ENCODE measurements around the gene DUOX1. TPM values are rescaled to one million over a fixed set of nuclear protein-coding genes. Genes with fewer than 3 reads are reported as not detected.
"Not testable (repeated sequence)": the region's sequence is repeated elsewhere in the genome, so short reads cannot be mapped to it uniquely, and the experiment has no call there.

DUOX1 gene
- total RNA-seq, 1 donor from 2014 or later: not detected

- DNase-seq (ENCODE audit: low read depth in 2 of 2): peak in 1 of 2 donors; percentile 51
Measured at GRCh38 chr15:45121706-45122417, 7.9 kb upstream of the DUOX1 start.

DNA sequence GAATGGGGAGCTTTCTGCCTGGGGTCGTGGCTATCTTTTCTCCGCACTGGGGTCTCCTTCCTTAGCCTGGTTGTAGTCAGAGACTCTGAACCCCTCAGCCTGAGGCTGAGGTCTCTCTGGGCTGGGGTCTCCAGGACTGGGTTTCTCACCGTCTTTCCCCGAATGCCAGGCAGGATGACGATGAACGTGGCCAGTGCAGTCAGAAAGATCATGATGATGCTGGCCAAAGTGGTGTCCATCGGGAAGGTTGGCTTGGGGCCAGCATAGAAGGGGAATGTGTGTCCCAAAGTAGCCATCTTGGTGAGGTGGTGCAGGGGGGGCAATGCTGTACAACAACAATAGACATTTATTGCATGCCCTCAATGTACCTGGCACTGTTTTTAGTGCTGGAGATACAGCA is 7.1 kb upstream of the DUOX1 start:
- DNase-seq (ENCODE audit: low read depth in 2 of 2): no peak

- DNase-seq (ENCODE audit: low read depth in 2 of 2): no peak
Measured at GRCh38 chr15:45123397-45123796, 6.4 kb upstream of the DUOX1 start.

DNA sequence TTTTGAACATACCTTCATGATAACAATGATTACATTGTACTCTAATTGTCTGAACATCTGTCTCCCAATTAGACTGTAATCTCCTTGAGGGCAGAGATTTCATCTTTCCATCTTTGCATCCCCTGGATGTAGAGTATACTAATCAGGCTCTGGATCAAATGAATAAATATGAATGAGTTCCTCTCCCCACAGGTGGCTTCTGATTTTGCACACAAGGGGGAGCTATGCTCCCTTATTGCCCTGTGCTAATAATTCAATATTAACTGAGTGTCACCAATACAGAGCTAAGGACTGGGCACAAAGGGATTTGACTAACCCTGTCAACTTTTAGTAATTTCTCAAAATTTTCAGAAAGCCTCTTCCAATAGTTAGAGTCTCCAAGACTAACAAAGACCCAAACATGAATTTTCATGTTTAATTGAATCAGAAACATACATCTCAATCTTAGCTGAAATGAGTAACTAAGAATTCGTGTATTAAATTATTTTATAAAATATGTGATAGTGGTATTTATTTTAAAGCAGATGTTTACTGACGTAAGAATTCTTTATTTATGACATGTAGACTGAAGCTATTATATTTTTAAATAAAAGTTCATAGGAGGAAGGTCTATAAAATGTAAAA is 3.1 kb upstream of the DUOX1 start:
- DNase-seq (ENCODE audit: low read depth in 2 of 2): peak; percentile 41 to 48

- DNase-seq (ENCODE audit: low read depth in 2 of 2): no peak
Measured at GRCh38 chr15:45128971-45129639, 689 bp upstream of the DUOX1 start.

- DNase-seq (ENCODE audit: low read depth in 2 of 2): no peak
Measured at GRCh38 chr15:45130291-45131000, 652 bp downstream of the DUOX1 start.

GRCh38 chr15:45131510-45131909 is 1.7 kb downstream of the DUOX1 start:
- DNase-seq (ENCODE audit: low read depth in 2 of 2): no peak

DNA sequence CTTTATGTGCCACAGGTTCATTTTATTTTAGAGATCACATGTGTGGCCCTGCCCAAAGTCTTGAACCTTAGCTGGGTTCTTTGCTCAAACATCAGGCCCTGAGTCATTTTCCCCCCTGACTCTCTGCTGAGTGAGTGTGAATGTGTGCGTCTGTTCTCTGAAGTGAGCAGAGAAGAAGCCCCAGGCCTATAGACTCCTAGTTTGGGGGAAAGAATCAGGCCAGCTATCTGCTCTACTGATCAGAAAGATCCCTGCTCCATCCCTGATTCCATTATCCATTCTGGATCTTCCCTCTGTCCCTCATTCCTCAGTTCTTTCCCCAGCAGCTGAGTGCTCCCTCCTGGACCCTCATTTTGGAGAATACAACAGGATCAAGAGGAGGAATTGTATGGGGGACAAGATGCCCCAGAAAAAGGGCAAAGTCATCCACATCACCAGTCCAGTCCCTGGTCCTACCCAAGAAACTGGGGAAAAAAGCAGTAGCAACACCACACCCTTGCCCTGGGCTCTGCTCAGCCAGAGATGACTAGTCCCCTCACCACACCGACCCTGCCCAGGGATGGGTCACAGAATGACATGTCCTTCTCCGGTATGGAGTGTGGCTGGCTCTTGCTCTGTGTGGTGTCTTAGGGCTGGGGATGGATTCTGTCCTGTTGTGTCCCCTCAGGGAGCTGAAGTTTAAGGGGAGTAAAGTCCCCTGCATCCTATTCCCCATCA is 3.2 kb downstream of the DUOX1 start:
- no peak for DNase-seq (ENCODE audit: low read depth in 2 of 2)

DNA sequence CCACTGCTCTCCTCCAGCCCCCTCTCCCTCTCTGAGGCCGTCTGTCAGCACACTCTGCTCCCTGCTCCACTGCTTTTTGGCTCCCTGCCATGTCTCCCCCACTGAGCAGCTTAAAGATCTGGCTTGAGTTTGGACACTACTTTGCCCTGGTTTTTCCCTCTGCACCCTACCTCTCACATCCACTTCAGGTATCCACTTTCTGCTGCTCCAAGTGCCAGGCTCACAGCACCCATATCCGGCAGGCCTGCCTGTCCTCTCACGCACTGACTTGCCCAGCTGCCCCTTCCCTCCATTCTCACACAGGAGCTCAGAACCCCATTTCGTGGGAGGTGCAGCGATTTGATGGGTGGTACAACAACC is 3.7 kb downstream of the DUOX1 start:
- no peak for DNase-seq (ENCODE audit: low read depth in 2 of 2)

GRCh38 chr15:45134046-45134445 is 4.3 kb downstream of the DUOX1 start:
- no peak for DNase-seq (ENCODE audit: low read depth in 2 of 2)

DNA sequence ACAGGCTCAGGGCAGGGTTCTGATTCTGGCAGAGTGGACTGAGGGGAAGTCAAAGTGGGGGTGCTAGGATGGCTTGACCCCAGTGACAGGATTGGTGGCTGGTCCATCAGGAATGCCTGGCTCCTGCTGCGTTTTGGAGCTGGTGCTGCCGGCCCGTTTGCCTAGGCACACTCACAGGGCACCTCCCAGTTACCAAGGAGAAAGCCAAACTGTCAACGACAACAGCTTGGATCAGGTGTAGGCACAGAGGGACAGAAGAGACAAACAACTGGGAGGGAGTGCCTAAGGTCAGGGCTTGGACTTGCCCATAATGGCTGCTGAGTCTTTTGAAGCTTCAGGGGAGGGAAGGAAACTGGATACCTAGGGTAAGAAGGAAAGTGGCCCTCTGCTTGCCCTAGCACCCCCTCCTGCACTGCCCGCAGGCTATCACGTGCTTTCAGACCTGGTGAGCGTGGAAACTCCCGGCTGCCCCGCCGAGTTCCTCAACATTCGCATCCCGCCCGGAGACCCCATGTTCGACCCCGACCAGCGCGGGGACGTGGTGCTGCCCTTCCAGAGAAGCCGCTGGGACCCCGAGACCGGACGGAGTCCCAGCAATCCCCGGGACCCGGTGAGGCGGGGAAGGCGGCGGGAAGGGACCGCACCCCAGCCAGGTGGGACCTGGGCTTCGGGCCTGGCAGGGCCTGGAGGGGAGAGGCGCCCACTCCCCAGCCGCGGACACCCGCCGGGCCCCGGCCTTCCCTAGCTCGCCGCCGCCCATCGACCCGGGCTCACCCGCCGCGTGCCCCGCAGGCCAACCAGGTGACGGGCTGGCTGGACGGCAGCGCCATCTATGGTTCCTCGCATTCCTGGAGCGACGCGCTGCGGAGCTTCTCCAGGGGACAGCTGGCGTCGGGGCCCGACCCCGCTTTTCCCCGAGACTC is 5.1 kb downstream of the DUOX1 start:
- DNase-seq (ENCODE audit: low read depth in 2 of 2): no peak

DNA sequence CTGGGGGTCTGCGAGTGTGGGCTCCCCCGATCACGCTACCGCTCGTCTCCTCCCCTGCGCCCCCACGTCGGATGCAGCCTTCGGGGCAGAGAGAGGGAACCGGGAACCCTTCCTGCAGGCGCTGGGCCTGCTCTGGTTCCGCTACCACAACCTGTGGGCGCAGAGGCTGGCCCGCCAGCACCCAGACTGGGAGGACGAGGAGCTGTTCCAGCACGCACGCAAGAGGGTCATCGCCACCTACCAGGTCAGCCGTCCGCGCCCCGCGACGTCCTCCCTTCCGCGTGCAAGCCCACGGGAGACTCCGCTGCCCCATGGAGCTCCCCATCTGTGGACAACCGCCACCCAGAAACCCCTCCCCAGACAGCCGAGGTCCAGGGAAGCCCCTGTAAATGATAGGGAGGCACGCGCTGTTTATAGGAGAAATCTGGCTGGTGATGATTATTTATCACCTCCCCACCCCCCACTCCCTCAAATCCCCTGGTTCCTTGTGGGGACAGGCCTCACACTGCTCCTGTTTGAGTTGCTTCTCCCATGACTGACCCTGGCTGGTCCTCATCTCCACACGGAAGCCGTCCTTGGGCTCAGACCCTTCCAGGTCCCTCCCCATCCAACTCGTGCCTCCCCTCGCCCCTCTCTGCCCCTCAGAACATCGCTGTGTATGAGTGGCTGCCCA is 6.0 kb downstream of the DUOX1 start:
- DNase-seq (ENCODE audit: low read depth in 2 of 2): not testable (repeated sequence)

DNA sequence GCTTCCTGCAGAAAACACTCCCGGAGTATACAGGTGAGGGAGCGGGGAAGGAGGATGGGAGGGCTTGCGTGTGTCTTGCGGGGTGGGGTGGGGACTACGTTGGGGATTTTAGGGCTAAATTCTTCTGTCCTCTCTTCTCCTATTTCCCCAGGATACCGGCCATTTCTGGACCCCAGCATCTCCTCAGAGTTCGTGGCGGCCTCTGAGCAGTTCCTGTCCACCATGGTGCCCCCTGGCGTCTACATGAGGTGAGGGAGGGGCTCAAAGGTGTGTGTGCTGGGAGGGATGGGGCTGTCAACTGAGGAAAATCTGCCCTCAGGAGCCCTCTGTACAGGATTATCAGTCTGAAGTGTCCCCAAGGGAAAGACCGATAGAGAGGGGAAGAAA is 6.6 kb downstream of the DUOX1 start:
- no peak for DNase-seq (ENCODE audit: low read depth in 2 of 2)

DNA sequence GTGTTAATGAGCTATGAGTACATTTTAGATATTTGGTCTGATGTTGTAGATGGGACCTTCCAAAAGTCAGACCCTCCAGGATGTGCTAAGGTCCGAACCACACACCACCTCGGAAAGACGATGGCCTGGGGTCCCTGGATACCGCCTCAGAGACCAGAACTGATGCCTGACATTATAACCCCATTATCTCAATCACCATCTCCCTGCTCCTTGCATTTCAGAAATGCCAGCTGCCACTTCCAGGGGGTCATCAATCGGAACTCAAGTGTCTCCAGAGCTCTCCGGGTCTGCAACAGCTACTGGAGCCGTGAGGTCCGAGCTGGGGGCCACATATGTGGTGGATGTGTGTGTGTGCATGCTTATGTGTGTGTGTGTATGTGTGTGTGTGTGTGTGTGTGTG is 7.9 kb downstream of the DUOX1 start:
- DNase-seq (ENCODE audit: low read depth in 2 of 2): no peak

- no peak for DNase-seq (ENCODE audit: low read depth in 2 of 2)
Measured at GRCh38 chr15:45138814-45139765, 9.3 kb downstream of the DUOX1 start.

DNA sequence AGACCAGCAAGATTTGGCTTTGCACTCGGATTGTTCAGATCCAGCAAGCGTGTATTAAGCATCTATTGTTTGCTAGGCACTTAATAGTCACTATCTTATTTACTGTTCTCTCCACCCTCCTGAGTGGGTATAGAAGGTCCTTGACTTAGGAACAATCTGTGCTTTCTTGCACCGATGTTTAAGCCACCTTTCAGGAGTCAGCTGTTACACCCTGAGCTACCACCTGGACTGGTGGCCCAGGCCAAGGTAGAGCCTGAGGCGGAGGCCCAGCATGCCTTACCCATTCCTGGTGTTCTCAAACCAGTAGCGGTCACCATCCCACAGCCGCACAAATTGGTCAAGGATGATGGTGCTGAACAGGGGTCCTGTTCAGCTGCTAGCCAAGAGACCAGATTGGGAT is 10.0 kb downstream of the DUOX1 start:
- DNase-seq (ENCODE audit: low read depth in 2 of 2): no peak

- no peak for DNase-seq (ENCODE audit: low read depth in 2 of 2)
Measured at GRCh38 chr15:45140557-45141250, 10.9 kb downstream of the DUOX1 start.

- no peak for DNase-seq (ENCODE audit: low read depth in 2 of 2)
Measured at GRCh38 chr15:45141386-45141785, 11.6 kb downstream of the DUOX1 start.

Measured in dermis microvascular lymphatic vessel endothelial cell (primary cell).